Measurements from ENCODE around the gene CCDC86.

Gene CCDC86

DNA sequence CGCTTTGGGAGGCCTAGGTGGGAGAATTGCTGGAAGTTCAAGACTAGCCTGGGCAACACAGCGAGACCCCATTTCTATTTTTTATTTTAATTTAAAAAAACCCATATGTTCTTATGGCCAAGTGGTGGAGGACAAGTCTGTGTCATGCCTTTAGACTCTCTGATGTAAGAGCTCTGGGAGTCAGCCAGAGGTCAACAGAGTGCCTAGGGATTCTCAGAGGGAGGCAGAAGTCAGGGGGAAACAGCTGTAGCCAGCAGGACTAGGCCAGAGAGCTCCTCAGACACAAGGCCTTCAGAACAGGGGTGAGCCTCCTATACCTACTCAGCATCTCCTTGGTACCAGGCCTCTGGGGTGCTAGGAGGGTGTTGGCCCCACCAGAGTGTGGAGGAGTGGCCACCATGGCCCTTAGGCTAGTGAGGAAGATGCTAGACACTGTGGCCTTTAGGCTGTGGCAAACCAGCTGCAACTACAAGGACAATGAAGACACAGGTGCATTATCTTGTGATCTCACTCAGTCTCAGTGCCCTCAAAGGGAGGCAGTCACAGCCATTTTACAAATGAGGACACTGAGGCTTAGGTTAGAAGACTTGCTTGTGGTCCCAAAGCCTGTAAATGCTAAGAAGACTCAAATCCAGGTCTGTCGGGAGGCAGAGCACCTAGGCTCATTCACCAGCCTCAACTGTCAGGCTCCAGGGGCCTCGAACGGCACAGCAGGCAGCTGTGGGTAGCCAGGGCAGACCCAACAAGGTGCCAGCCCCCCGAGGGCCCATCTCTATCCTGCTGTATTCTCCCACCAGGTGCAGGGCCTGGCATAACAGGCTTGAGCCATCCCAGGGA lies 30.4 kb downstream of the CCDC86 start:
- Histone ChIP-seq H4K20me1 (ENCODE audit: control insufficient read depth, insufficient read depth, low read depth, low read length) (no peaks in the 10 kb centered on the region), H3K9me3 (ENCODE audit: control insufficient read depth, insufficient read depth, low read length) (no peaks in the 10 kb centered on the region), H3K27me3 (ENCODE audit: control insufficient read depth, low read length) (no peaks in the 10 kb centered on the region), H3K9me2 (replicated peaks; ENCODE audit: control insufficient read depth, low read length) (no peaks in the 10 kb centered on the region), H3K4me2 (ENCODE audit: low read length) (no peak overlapping the region), H3K4me3 (ENCODE audit: low read length) (no peak overlapping the region), H3K27ac (ENCODE audit: low read depth, low read length) (no peak overlapping the region), H3F3A (ENCODE audit: control insufficient read depth, insufficient read depth) (no peaks in the 10 kb centered on the region), H3K79me2 (ENCODE audit: control insufficient read depth, low read length) (no peaks in the 10 kb centered on the region), H3K36me3 (ENCODE audit: control insufficient read depth, low read length) (no peaks in the 10 kb centered on the region), H3K4me1 (ENCODE audit: control insufficient read depth, low read length) (no peaks in the 10 kb centered on the region)
- TF ChIP-seq, protein P1, sequence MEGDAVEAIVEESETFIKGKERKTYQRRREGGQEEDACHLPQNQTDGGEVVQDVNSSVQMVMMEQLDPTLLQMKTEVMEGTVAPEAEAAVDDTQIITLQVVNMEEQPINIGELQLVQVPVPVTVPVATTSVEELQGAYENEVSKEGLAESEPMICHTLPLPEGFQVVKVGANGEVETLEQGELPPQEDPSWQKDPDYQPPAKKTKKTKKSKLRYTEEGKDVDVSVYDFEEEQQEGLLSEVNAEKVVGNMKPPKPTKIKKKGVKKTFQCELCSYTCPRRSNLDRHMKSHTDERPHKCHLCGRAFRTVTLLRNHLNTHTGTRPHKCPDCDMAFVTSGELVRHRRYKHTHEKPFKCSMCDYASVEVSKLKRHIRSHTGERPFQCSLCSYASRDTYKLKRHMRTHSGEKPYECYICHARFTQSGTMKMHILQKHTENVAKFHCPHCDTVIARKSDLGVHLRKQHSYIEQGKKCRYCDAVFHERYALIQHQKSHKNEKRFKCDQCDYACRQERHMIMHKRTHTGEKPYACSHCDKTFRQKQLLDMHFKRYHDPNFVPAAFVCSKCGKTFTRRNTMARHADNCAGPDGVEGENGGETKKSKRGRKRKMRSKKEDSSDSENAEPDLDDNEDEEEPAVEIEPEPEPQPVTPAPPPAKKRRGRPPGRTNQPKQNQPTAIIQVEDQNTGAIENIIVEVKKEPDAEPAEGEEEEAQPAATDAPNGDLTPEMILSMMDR (IDR thresholded peaks at IDR 0.05; ENCODE audit: low read depth, low read length, poor library complexity, severe bottlenecking) = no peak
- no peak for TF ChIP-seq EZH2phosphoT487 (IDR thresholded peaks at IDR 0.05; ENCODE audit: borderline replicate concordance, low read length)

DNA sequence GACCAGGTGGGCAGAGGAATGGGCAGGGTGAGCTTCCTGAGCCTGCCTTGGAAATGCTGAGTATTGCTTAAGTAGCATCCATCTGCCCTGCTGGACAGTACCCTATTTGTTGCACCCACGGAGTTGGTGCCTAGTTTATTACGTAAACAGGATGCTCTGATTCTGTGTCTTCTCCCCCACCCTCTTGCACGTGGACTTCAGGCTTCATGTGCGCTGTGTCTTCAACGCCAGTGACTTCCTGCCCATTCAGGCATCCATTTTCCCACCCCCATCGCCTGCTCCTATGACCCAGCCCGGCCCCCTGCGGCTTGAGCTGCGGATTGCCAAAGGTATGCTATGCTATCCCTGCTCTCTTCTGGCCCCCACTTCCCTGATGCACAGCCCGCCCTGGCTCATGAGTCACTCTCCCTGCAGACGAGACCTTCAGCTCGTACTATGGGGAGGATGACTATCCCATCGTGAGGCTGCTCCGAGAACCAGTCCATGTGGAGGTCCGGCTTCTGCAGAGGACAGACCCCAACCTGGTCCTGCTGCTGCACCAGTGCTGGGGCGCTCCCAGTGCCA lies 31.1 kb downstream of the CCDC86 start:
- Histone ChIP-seq H3K9me2 (replicated peaks; ENCODE audit: control insufficient read depth, low read length) (no peaks in the 10 kb centered on the region), H3K4me3 (ENCODE audit: low read length) (no peak overlapping the region), H4K20me1 (ENCODE audit: control insufficient read depth, insufficient read depth, low read depth, low read length) (no peaks in the 10 kb centered on the region), H3K4me2 (ENCODE audit: low read length) (no peak overlapping the region), H3K36me3 (ENCODE audit: control insufficient read depth, low read length) (no peaks in the 10 kb centered on the region), H3K9me3 (ENCODE audit: control insufficient read depth, insufficient read depth, low read length) (no peaks in the 10 kb centered on the region), H3K79me2 (ENCODE audit: control insufficient read depth, low read length) (no peaks in the 10 kb centered on the region), H3K27me3 (ENCODE audit: control insufficient read depth, low read length) (no peaks in the 10 kb centered on the region), H3F3A (ENCODE audit: control insufficient read depth, insufficient read depth) (no peaks in the 10 kb centered on the region), H3K4me1 (ENCODE audit: control insufficient read depth, low read length) (no peaks in the 10 kb centered on the region), H3K27ac (ENCODE audit: low read depth, low read length) (no peak overlapping the region)
- TF ChIP-seq, protein P1 (IDR thresholded peaks at IDR 0.05; ENCODE audit: low read depth, low read length, poor library complexity, severe bottlenecking) = no peak
- no peak for TF ChIP-seq EZH2phosphoT487 (IDR thresholded peaks at IDR 0.05; ENCODE audit: borderline replicate concordance, low read length)

DNA sequence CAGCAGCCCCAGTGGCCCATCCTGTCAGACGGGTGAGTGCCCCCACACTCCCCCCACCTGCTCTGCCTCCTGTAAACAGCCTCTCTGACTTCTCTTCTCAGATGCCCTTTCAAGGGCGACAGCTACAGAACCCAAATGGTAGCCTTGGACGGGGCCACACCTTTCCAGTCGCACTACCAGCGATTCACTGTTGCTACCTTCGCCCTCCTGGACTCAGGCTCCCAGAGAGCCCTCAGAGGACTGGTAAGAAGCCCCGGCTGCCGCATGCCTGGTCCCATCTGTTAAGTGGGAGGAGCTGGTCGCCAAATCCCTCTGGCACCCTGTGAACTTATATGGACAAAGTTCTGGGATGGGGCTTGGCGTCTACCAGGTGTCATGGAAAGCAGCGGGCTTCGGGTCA lies 31.6 kb downstream of the CCDC86 start:
- Histone ChIP-seq H3K9me2 (replicated peaks; ENCODE audit: control insufficient read depth, low read length) (no peaks in the 10 kb centered on the region), H3K4me2 (ENCODE audit: low read length) (no peak overlapping the region), H3K27me3 (ENCODE audit: control insufficient read depth, low read length) (no peaks in the 10 kb centered on the region), H3K4me3 (ENCODE audit: low read length) (no peak overlapping the region), H3K36me3 (ENCODE audit: control insufficient read depth, low read length) (no peaks in the 10 kb centered on the region), H4K20me1 (ENCODE audit: control insufficient read depth, insufficient read depth, low read depth, low read length) (no peaks in the 10 kb centered on the region), H3K9me3 (ENCODE audit: control insufficient read depth, insufficient read depth, low read length) (no peaks in the 10 kb centered on the region), H3F3A (ENCODE audit: control insufficient read depth, insufficient read depth) (no peaks in the 10 kb centered on the region), H3K4me1 (ENCODE audit: control insufficient read depth, low read length) (no peaks in the 10 kb centered on the region), H3K27ac (ENCODE audit: low read depth, low read length) (no peak overlapping the region), H3K79me2 (ENCODE audit: control insufficient read depth, low read length) (no peaks in the 10 kb centered on the region)
- TF ChIP-seq, protein P1 (IDR thresholded peaks at IDR 0.05; ENCODE audit: low read depth, low read length, poor library complexity, severe bottlenecking) = no peak
- no peak for TF ChIP-seq EZH2phosphoT487 (IDR thresholded peaks at IDR 0.05; ENCODE audit: borderline replicate concordance, low read length)

All from DOHH2 (cell line).